NCI-H2107 (cell line): ENCODE results near the gene SYNGAP1.

Experiments
- DNase-seq: peaks from one replicate; lab custom pipeline; 2025; lab: John Stamatoyannopoulos, UW

The SYNGAP1 gene

GRCh38 chr6:33421344-33421643, 1.4 kb downstream of the SYNGAP1 start:
- no peak for DNase-seq

GRCh38 chr6:33423777-33424176, 3.9 kb downstream of the SYNGAP1 start:
- no peak for DNase-seq

- DNase-seq: no peak
Observed at GRCh38 chr6:33424855-33425667, 5.2 kb downstream of the SYNGAP1 start.

DNA sequence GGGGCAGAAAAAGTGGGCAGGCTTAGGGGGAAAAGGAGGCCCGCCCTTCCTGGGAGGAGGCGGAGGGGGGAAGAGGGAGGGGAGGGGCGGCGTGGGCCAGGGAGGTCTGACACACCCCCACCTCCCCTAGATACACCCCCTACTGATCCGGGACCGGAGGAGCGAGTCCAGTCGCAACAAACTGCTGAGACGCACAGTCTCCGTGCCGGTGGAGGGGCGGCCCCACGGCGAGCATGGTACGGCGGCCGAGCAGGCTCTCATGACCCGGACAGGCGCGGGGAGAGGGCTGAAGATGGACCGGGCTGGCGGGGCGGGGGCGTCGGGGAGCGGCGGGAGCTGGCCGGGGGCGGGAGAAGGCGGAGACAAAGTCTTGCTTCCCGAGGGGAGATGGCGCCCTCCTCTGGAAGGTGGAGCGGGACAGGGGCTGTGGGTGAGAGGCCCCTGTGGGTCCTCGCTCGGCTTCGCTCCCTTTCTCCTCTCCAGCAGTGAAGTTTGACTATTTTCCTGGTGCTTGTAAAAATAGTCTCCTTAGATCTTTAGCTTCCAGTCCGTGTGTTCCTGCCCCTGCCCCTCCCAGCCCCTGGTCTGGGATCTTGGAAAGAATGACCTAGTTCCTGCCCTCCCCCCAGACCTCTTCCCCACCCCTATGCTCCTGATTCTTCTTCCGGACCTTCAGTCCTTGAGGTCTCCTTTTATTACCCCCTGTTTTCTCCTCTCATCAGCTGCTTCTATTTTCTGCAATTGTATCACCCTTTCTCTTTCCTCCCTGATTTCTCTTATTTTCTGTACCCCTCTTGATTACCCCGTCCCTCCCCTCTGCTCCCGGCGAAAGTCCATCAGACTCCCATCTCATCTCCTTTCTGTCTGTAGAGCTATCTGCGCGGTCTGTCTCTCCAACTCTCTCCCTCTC, 6.1 kb downstream of the SYNGAP1 start:
- DNase-seq: no peak

DNA sequence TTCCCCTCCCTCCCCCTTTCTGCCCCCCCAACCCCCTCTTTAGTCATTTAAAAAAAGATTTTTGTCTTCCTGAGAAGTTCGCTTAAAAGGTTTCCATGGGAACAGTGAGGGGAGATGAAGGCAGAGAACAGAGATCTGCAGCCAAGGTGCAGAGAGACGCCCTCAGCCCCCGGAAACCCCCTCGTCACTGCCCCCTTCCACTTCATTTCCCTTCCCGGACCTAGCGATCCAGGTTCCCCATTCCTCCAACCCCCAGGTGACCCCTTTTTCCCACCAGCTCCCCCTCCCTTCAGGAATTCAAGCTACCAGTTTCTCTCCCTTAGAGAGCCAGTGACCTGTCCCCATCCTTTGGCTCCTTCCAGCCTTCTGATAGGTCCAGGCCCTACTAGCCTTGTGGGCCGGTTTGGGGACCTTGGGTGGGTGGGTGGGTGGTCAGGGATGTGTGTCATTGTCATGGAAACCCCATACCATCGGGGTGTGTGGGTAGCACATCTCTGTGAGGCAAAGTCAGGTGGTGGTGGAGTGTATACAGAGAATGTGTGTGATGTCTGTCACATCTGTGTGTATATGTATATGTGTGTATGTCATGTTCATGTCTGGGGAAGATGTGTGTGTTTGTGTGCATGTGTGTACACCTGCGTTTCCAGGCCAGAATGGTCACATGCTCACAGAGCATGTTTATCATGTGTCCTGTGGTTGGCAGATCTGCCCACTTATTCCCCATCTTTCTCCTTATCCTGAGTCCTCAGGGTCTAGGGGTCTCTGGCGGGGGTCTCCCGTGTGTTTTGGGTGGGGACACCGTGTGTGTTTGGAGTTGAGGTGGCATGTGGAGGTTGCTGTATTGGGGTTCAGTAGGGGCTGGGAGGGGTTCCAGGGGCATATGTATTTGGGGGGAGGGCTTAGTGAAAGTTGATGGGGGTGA, 7.0 kb downstream of the SYNGAP1 start:
- no peak for DNase-seq

- DNase-seq: no peak
Observed at GRCh38 chr6:33427585-33428223, 7.8 kb downstream of the SYNGAP1 start.

DNA sequence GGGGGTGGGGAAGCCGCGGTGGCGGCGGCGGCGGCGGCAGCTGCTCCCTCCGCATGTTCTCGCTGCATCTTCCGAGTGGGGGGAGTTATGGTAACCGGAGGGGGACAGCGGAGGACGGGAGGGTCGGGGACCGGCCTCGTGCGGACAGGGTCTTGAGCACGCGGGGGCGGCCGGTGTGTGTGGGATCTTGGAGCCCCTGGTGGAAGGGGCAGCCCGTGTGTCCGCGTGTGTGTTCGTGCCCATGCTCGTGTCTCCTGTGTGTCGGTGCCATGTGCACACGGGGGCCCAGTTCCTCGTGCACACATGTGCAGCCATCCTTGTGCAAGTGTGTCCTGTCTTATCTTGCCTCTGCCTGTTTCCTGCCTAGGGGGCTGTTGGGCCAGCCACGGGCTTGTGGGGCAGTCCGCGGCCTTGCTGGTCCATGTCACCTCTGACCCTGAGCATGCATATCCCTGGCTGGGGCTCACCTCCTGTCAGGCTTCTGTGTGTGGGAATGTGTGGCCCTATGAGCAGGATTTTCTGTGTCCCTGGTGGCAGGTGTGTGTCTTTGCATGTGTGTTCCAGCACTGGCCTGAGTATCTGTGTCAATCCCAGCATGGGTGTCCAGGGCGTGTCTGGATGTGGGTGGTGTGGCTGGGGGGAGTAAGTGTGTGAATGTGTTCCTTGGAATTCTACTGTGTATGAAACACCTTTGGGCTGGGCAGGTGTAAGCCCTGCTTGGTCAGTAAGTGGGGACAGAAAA, 8.5 kb downstream of the SYNGAP1 start:
- no peak for DNase-seq

DNA sequence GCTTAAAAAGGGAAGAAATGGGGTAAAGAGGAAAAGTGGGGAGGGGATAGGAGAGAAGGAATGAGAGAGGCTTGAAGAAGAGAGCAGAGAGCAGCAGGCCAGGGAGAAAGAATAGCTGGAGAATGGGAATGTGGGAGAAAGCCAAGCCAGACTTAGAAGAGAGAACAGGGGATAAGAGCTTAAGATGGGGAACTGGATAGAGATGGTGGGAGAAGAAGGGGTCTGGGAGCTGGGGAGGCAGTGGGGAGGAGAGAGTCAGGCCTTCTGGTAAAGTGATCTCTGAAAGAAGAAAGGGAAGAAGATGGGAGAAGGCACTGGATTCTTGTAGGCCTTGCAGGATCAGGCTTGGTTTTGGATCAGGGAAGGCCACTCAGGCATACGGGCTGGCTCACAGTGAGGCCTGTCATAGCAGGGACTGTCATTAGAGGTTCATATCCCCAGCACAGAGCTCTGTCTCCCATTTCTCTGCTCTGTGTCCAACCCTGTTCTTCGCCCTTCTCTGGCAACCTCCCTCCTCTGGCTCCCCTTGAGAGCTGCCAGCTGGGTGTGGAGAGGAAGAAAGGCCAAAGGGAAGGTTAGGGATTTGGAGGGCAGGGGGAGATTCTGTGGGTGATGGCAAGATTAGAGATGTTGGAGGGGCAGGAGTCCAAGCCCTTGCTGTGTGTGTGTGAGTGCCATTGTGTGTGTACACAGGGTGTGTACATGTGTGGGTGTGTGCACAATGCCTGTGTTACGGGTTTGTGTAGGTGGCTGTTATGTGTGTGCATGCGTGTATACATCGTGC, 9.3 kb downstream of the SYNGAP1 start:
- no peak for DNase-seq

GRCh38 chr6:33429750-33430052, 9.8 kb downstream of the SYNGAP1 start:
- no peak for DNase-seq

DNA sequence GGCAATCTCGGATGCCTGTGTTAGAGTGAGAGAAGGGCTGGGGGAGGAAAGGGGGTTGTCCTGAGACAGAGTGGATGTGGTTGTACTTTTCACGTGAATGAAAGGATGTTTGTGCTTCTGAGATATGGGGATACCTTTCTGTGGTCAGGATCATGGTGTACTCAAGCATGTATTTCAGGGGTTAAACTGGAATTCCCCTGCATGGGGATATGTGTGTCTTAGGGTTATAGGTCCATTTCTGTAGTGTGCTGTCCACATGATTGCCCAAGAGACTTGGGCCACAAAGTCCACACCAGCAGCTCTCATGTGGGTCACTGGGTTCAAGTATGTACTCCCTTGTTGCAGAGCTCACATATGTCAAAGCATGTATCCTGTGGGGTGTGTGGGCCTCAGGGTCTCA, 10.5 kb downstream of the SYNGAP1 start:
- DNase-seq: no peak

DNA sequence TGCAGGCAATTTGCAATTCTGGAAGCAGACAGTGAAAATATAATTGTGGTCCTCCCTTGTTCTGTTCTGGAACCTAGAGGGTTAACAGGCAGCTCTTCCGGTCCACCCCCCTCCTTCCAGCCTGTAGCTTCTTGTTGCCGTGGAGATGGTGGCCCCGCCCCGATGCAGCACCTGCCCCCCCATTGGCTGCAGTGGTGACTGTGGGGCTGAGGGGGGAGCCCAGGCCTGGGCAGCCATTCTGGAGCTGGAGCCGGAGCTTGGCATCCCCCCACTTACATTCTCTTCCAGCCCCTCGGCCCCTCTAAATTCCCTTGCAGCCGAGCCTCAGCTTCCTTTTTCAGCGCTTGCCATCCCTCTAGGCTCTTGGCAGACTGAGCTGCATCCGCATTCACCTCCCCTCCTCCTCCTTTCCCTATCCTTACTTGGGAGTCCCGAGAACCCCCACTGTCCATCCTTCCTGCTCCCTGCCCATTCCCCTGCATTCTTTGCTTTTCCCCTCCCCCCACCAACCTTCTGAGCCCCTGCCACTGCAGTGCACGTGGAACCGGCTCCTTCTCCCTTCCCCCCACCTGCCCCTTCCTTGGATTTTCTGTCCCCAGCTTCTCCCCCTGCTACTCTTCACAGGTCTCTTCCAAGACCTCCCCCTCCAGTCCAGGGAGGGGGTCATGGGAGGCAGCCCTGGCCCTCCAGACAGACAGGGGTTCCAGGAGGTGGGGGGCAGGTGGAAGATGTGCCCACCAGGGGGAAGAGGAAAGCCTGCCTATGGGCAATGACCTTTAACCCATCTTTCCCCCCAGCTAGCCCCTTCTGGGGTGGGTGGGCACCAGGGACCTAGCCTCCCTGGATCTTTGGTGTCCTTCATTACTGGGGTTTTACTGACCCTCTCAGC, 11.4 kb downstream of the SYNGAP1 start:
- no peak for DNase-seq

- DNase-seq: no peak
Observed at GRCh38 chr6:33431880-33432541, 12.1 kb downstream of the SYNGAP1 start.

- DNase-seq: no peak
Observed at GRCh38 chr6:33432546-33432945, 12.7 kb downstream of the SYNGAP1 start.

DNA sequence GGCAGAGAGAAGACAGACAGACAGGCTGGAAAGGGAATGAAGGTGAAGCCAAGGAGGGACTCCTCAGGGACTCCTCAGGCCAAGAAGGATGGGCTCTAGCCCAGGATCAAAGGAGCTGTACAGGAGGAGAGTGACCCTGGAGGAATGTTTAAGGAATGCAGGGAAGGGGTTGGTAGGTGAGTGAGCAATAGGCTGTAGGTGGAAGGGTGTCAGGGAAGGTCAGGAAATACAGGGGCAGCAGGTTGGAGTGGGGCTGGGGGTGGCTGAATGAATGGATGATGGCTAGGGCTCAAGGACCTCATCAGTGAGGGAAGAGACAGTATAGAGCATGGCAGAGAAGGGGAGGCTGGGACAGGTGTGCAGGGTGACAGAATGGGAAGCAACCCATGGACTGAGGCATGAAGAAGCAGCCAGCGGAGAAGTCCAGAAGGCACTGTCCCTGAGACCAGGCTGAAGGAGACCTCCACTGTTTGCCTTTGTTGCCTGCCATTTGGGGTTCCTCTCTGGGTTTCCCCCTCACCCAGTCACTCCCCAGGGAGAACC, 13.2 kb downstream of the SYNGAP1 start:
- DNase-seq: no peak

- DNase-seq: no peak
Observed at GRCh38 chr6:33433544-33434191, 13.8 kb downstream of the SYNGAP1 start.

DNA sequence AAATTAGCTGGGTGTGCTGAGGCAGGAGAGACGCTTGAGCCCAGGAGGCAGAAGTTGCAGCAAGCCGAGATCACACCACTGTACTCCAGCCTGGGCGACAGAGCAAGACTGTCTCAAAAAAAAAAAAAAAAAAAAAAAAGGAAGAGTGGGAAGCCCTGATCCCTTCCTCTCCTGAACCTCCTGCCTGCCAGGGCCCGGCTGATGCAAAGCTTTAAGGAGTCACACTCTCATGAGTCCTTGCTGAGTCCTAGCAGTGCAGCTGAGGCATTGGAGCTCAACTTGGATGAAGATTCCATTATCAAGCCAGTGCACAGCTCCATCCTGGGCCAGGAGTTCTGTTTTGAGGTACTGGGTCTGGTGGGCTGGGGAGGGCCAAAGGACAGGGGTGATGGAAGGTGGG, 15.1 kb downstream of the SYNGAP1 start:
- no peak for DNase-seq

DNA sequence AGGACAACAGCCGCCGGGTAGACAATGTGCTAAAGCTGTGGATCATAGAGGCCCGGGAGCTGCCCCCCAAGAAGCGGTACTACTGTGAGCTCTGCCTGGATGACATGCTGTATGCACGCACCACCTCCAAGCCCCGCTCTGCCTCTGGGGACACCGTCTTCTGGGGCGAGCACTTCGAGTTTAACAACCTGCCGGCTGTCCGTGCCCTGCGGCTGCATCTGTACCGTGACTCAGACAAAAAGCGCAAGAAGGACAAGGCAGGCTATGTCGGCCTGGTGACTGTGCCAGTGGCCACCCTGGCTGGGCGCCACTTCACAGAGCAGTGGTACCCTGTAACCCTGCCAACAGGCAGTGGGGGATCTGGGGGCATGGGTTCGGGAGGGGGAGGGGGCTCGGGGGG, 17.8 kb downstream of the SYNGAP1 start:
- no peak for DNase-seq

- DNase-seq: no peak
Observed at GRCh38 chr6:33438978-33439594, 19.2 kb downstream of the SYNGAP1 start.
